Colonic mucosa (tissue), 4 donors: ENCODE measurements around the gene ADGRD1. TPM values are rescaled to one million over a fixed set of nuclear protein-coding genes. Genes with fewer than 3 reads are reported as not detected.
"Not testable (repeated sequence)": the region's sequence is repeated elsewhere in the genome, so short reads cannot be mapped to it uniquely, and the experiment has no call there.

ENCODE experiments used
- DNase-seq: peaks from one replicate; pipeline ENCODE4 v3.0.0-alpha.2; 2020
- H3K27ac ChIP-seq: fragments of 200-600 bp; one replicate; pipeline ENCODE4 v1.8.0; 2021
- H3K27me3 ChIP-seq: fragments of 200-600 bp; one replicate; pipeline ENCODE4 v1.8.0; 2021
- H3K36me3 ChIP-seq: fragments of 200-600 bp; one replicate; pipeline ENCODE4 v1.8.0; 2021
- H3K4me1 ChIP-seq: fragments of 200-600 bp; one replicate; pipeline ENCODE4 v1.8.0; 2021; ENCODE audit warnings: mild to moderate bottlenecking
- H3K4me3 ChIP-seq: fragments of 200-600 bp; one replicate; pipeline ENCODE4 v1.8.0; 2021
- H3K9ac ChIP-seq, 2 donors: one replicate each; pipeline ENCODE4 v1.7.0; 2013; ENCODE audit warnings: control low read depth in 2 of 2, low read depth in 2 of 2, low read length in 2 of 2
- H3K9me3 ChIP-seq: fragments of 200-600 bp; one replicate; pipeline ENCODE4 v1.8.0; 2021
- CTCF ChIP-seq: fragments of 200-600 bp; IDR thresholded peaks from one replicate; pipeline ENCODE4 v1.8.0; 2022; ENCODE audit warnings: antibody characterized with exemption, mild to moderate bottlenecking
- intact Hi-C: fragments of 100-400 bp; cut with DNase I; formaldehyde crosslinking; loops from one replicate; pipeline ENCODE4 v1.14.1; 2022
- total RNA-seq, 2 donors: library from RNA; stranded (reverse); fragmentation: NEBNext Ultra II Directional in 1 of 2; extraction: Animal tissue kit (Norgen Biotek cat#: 25700) in 1 of 2; gene quantifications; one replicate each; pipeline ENCODE4 v1.2.1, GENCODE V29; 2021
- donor health status: healthy.
- donor health status: DM: no; HTN: no; CAD: no.
- donor health status: DM: no; HTN: no; CAD: no.

ADGRD1 gene
- 1 to 10 TPM; 3.5 to 3.6 TPM for total RNA-seq

GRCh38 chr12:130953771-130954543 is at the start of gene ADGRD1:
Gene ADGRD1 (plus strand): TSS chr12:130953907. CDS start chr12:130954466, 559 bp downstream.
- Histone ChIP-seq H3K4me3 (peak within 1 kb of the TSS; percentile 13), H3K27ac (no peak within 1 kb of the TSS), H3K9me3 (no peaks in the 10 kb centered on the region), H3K27me3 (no peaks in the 10 kb centered on the region), H3K4me1 (no peaks in the 10 kb centered on the region), H3K36me3 (no peaks in the 10 kb centered on the region), H3K9ac (peak within 1 kb of the TSS in 1 of 2 donors; percentile 32)
- peak; percentile 36 for DNase-seq
- no peak for TF ChIP-seq CTCF
- intact Hi-C loops, result no loop called here

GRCh38 chr12:130904064-130904463 is 49.6 kb upstream of the ADGRD1 start:
- intact Hi-C loops, result no loop called here
- H3K4me3 ChIP-seq, result no peak overlapping the region
- no peaks in the 10 kb centered on the region for H3K27me3 ChIP-seq
- no peaks in the 10 kb centered on the region for H3K9me3 ChIP-seq
- no peak for TF ChIP-seq CTCF
- no peak for DNase-seq
- no peak overlapping the region for H3K9ac ChIP-seq
- H3K36me3 ChIP-seq, result no peaks in the 10 kb centered on the region
- no peak overlapping the region for H3K27ac ChIP-seq
- no peaks in the 10 kb centered on the region for H3K4me1 ChIP-seq

- intact Hi-C loops, H3K36me3 ChIP-seq, H3K27me3 ChIP-seq, H3K4me3 ChIP-seq, DNase-seq, H3K9ac ChIP-seq, H3K4me1 ChIP-seq, H3K9me3 ChIP-seq, H3K27ac ChIP-seq: not testable (repeated sequence)
Observed at GRCh38 chr12:130904936-130905455, 48.7 kb upstream of the ADGRD1 start.

GRCh38 chr12:130909111-130909510 is 44.6 kb upstream of the ADGRD1 start:
- DNase-seq, result no peak

GRCh38 chr12:130911193-130911592 is 42.5 kb upstream of the ADGRD1 start:
- Histone ChIP-seq H3K27me3 (no peaks in the 10 kb centered on the region), H3K9me3 (no peaks in the 10 kb centered on the region), H3K4me1 (no peaks in the 10 kb centered on the region), H3K4me3 (no peak overlapping the region), H3K36me3 (no peaks in the 10 kb centered on the region), H3K27ac (no peak overlapping the region), H3K9ac (no peak overlapping the region)
- intact Hi-C loops, result no loop called here
- DNase-seq, result no peak
- no peak for TF ChIP-seq CTCF

More at GRCh38 chr12:130909111-130909510, 44.6 kb upstream of the ADGRD1 start:
- TF ChIP-seq CTCF, result no peak
- no peak overlapping the region for H3K27ac ChIP-seq
- H3K27me3 ChIP-seq, result no peaks in the 10 kb centered on the region
- H3K9ac ChIP-seq, result no peak overlapping the region
- H3K4me1 ChIP-seq, result no peaks in the 10 kb centered on the region
- H3K36me3 ChIP-seq, result no peaks in the 10 kb centered on the region
- no peak overlapping the region for H3K4me3 ChIP-seq
- H3K9me3 ChIP-seq, result no peaks in the 10 kb centered on the region
- intact Hi-C loops, result no loop called here

GRCh38 chr12:130911933-130912332 is 41.8 kb upstream of the ADGRD1 start:
- H3K4me1 ChIP-seq, result no peaks in the 10 kb centered on the region
- DNase-seq, result no peak
- H3K9ac ChIP-seq, result no peak overlapping the region
- intact Hi-C loops, result no loop called here
- no peaks in the 10 kb centered on the region for H3K36me3 ChIP-seq
- H3K27ac ChIP-seq, result no peak overlapping the region
- no peaks in the 10 kb centered on the region for H3K9me3 ChIP-seq
- no peak for TF ChIP-seq CTCF
- no peak overlapping the region for H3K4me3 ChIP-seq
- no peaks in the 10 kb centered on the region for H3K27me3 ChIP-seq
